Osteocyte (in vitro differentiated cells): ENCODE results near the gene SATB2. TPM values are rescaled to one million over a fixed set of nuclear protein-coding genes. Genes with fewer than 3 reads are reported as not detected.

Experiments
- DNase-seq: peaks from one replicate; pipeline ENCODE4 v3.0.0; 2021; ENCODE audit warnings: mixed read lengths; ENCODE audit not compliant: unreplicated experiment; ENCODE audit errors: extremely low spot score
- H3K27ac Mint-ChIP-seq: one replicate; pipeline ENCODE4 v1.8.0; 2021; ENCODE audit warnings: mild to moderate bottlenecking, mixed read lengths; ENCODE audit not compliant: unreplicated experiment
- H3K27me3 Mint-ChIP-seq: one replicate; pipeline ENCODE4 v1.8.0; 2021; ENCODE audit warnings: mixed read lengths; ENCODE audit not compliant: unreplicated experiment
- H3K36me3 Mint-ChIP-seq: one replicate; pipeline ENCODE4 v1.8.0; 2021; ENCODE audit warnings: mixed read lengths; ENCODE audit not compliant: unreplicated experiment
- H3K4me1 Mint-ChIP-seq: one replicate; pipeline ENCODE4 v1.8.0; 2021; ENCODE audit warnings: mixed read lengths; ENCODE audit not compliant: unreplicated experiment
- H3K4me3 Mint-ChIP-seq: one replicate; pipeline ENCODE4 v1.8.0; 2021; ENCODE audit warnings: mild to moderate bottlenecking, moderate library complexity, mixed read lengths; ENCODE audit not compliant: unreplicated experiment
- H3K9me3 Mint-ChIP-seq: one replicate; pipeline ENCODE4 v1.8.0; 2021; ENCODE audit warnings: mixed read lengths; ENCODE audit not compliant: unreplicated experiment
- total RNA-seq: library from RNA; stranded (reverse); gene quantifications from 2 replicates; pipeline ENCODE4 v1.2.1, GENCODE V29; 2021
- TF ChIP-seq, protein P1 (sequence below): fragments of 200-600 bp; sonication (generic); IDR thresholded peaks from 2 replicates; pipeline ENCODE4 v1.5.0; 2021; ENCODE audit warnings: antibody characterized with exemption, mild to moderate bottlenecking, moderate library complexity

Gene SATB2
- total RNA-seq, 1 donor from 2014 or later, result 11.6 TPM

DNA sequence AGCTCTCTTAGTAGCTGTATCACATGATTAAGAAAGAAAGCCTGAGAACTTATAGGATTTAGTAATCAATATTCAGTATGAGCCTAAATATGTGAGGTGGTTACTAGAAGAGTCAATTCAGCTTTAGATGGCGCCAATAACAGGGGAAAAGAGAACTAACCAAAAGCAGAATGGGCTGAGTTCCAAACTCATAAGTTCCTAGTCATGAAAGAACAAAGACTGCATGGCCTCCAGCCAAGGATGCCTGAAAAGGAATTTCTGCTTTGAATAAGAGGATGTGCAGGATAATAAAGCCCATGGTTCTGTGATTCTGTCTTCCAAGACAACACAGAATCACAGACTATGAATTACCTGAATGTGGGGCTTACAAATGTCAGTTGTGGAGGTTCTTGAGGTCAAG, 196.5 kb downstream of the SATB2 start:
- peaks cover 6% of the 10 kb centered on the region for H3K27me3 Mint-ChIP-seq
- no peak for DNase-seq
- H3K36me3 Mint-ChIP-seq, result no peaks in the 10 kb centered on the region
- TF ChIP-seq, protein P1, sequence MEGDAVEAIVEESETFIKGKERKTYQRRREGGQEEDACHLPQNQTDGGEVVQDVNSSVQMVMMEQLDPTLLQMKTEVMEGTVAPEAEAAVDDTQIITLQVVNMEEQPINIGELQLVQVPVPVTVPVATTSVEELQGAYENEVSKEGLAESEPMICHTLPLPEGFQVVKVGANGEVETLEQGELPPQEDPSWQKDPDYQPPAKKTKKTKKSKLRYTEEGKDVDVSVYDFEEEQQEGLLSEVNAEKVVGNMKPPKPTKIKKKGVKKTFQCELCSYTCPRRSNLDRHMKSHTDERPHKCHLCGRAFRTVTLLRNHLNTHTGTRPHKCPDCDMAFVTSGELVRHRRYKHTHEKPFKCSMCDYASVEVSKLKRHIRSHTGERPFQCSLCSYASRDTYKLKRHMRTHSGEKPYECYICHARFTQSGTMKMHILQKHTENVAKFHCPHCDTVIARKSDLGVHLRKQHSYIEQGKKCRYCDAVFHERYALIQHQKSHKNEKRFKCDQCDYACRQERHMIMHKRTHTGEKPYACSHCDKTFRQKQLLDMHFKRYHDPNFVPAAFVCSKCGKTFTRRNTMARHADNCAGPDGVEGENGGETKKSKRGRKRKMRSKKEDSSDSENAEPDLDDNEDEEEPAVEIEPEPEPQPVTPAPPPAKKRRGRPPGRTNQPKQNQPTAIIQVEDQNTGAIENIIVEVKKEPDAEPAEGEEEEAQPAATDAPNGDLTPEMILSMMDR, result no peak
- no peaks in the 10 kb centered on the region for H3K4me1 Mint-ChIP-seq
- H3K27ac Mint-ChIP-seq, result no peak overlapping the region
- no peak overlapping the region for H3K4me3 Mint-ChIP-seq
- peaks cover 19% of the 10 kb centered on the region for H3K9me3 Mint-ChIP-seq

DNA sequence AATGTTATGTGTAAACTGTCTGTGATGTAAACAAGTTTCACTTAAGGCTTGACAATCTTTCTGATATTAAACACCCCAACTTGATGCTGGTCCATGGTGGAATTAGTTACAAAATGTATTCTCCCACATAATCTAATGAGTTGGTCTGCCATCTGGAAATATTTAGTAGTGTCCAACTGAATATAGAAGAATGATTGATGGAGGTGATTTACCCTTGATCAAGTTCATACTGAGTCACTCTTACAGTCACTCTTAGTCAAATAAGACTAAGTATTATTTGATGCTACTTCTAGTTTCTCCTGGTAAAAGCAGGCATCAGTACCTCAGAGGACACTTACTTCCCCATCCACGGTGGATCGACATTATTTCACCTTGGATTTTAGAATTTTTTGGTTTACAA, 198.1 kb downstream of the SATB2 start:
- no peak for DNase-seq
- no peak overlapping the region for H3K27ac Mint-ChIP-seq

DNA sequence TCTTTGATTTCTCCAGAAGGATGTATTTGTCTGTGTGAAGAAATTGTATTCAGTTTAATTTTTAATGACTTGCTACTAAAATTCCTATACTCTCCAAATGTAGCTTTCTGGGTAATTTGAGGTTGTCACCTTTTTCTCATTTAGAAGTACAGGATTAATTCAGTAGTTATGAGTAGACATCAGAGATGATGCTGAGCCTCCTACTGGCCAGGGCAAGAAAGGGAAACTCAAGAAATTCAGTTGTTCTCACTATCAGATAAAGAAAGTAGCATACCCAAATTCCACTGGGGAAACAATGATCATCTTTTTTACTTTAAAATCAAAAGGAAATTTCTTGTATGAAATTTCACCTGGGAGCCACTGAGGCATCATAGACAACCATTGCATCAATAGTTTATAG, 199.4 kb downstream of the SATB2 start:
- no peak for DNase-seq

More for the DNA sequence above, 198.1 kb downstream of the SATB2 start:
- H3K4me3 Mint-ChIP-seq, result no peak overlapping the region
- no peaks in the 10 kb centered on the region for H3K36me3 Mint-ChIP-seq
- H3K27me3 Mint-ChIP-seq, result peaks cover 6% of the 10 kb centered on the region
- TF ChIP-seq, protein P1, result no peak
- H3K9me3 Mint-ChIP-seq, result peaks cover 19% of the 10 kb centered on the region
- H3K4me1 Mint-ChIP-seq, result no peaks in the 10 kb centered on the region

DNA sequence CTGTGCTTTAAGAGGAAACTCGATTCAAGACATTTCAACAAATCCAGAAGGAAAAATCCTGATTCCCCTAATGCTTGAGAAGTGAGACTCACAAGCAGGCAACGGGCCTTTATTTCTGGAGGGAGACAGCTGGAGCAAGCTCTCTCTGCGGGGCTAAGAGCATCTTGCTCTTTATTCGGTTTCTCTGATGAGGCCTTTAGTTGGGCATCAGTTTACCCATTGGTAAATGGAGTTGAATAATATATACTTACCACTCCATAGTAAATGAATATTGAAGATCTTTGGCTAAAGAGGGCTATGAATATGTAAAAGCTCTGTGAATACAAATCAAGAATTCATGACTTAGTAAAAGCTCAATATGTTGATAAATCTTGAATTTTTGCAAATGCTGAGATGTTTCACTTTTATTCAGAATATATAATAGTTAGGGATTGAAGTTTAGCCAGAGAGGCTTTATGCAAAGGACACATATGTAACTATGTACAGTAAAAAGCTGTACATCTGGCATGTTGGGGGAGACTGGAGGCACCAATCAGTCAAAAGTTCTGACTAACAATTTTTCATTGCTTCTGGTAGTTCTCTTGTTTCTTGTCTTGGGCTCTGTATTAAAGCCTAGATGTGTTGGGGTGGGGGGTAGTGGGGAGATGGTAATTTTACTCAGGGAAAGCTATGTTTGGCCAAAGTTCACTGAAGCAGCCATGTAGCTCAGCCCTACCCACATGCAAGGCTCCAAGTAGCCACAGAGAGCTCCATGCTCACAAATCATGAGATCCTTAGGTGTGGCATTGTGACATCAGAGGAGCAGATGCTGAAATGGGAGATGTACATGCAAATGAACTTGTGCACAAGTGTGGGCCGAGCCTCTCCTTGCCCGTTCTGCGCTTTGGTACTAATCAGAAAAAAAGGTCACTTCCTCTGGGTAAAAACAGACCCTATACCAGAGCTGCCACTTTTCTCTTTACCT, 200.2 kb downstream of the SATB2 start:
- no peak overlapping the region for H3K4me3 Mint-ChIP-seq
- TF ChIP-seq, protein P1, result no peak
- no peaks in the 10 kb centered on the region for H3K4me1 Mint-ChIP-seq
- H3K36me3 Mint-ChIP-seq, result no peaks in the 10 kb centered on the region
- DNase-seq, result no peak
- peaks cover 8% of the 10 kb centered on the region for H3K9me3 Mint-ChIP-seq
- no peak overlapping the region for H3K27ac Mint-ChIP-seq
- H3K27me3 Mint-ChIP-seq, result peaks cover 6% of the 10 kb centered on the region

More for the DNA sequence above, 199.4 kb downstream of the SATB2 start:
- Mint-ChIP-seq H3K4me3 (no peak overlapping the region), H3K4me1 (no peaks in the 10 kb centered on the region), H3K36me3 (no peaks in the 10 kb centered on the region), H3K9me3 (peaks cover 12% of the 10 kb centered on the region), H3K27ac (no peak overlapping the region), H3K27me3 (peaks cover 6% of the 10 kb centered on the region)
- TF ChIP-seq, protein P1, result no peak

DNA sequence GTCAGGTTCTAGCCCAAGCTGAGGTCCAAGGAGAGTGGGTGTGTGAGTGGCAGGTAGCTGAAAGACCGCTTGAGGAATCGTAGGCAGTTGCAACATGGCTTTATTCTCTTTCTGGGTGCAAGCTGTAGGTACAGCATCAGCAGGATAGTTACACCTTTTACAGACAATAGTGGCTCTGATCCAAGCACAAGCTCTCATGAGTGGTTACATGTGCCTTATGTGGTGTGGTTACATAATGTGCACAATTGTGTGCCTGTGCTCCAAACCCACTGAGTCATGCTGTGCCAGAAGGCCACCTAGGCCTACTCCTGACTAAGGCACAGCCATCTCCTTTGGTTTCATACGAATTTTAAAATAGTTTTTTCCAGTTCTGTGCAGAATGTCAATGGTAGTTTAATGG, 227.6 kb downstream of the SATB2 start:
- no peak for DNase-seq
- Mint-ChIP-seq H3K4me3 (no peak overlapping the region), H3K36me3 (no peaks in the 10 kb centered on the region), H3K27me3 (peaks cover 11% of the 10 kb centered on the region), H3K4me1 (no peaks in the 10 kb centered on the region), H3K9me3 (peaks cover 14% of the 10 kb centered on the region), H3K27ac (no peak overlapping the region)
- TF ChIP-seq, protein P1, result no peak
